Activated effector memory CD4-positive, alpha-beta T cell treated with anti-CD3 and anti-CD28 coated beads, Interleukin-2, amount 50 U/mL, for 16 hours (primary cell): ENCODE data around the gene C19orf12.

Experiments used
- DNase-seq: peaks from one replicate; pipeline ENCODE4 v3.0.0-alpha.2; 2020

Gene C19orf12

GRCh38 chr19:29662278-29662603, 52.8 kb downstream of the C19orf12 start:
- DNase-seq: no peak

- DNase-seq: peak; percentile 69
Measured at GRCh38 chr19:29660835-29661234, 54.2 kb downstream of the C19orf12 start.

- DNase-seq: no peak
Measured at GRCh38 chr19:29658221-29658991, 56.7 kb downstream of the C19orf12 start.

- DNase-seq: peak; percentile 51
Measured at GRCh38 chr19:29655648-29656335, 59.3 kb downstream of the C19orf12 start.

GRCh38 chr19:29653398-29653797, 61.7 kb downstream of the C19orf12 start:
- DNase-seq: peak; percentile 16

- DNase-seq: no peak
Measured at GRCh38 chr19:29651622-29652394, 63.3 kb downstream of the C19orf12 start.

GRCh38 chr19:29650772-29651387, 64.2 kb downstream of the C19orf12 start:
- no peak for DNase-seq
